Kidney (tissue), 14 donors: ENCODE measurements around the gene FLT1. TPM values are rescaled to one million over a fixed set of nuclear protein-coding genes. Genes with fewer than 3 reads are reported as not detected.

Experiments used
- DNase-seq, 5 donors: peaks; one replicate each; pipeline ENCODE4 v3.0.0-alpha.2; 2013 to 2020
- FAIRE-seq: peaks from 2 replicates; lab custom pipeline; 2012; peaks lifted over from hg19 to GRCh38; lab: Jason Lieb, UNC
- H3K27ac ChIP-seq, 2 donors: one replicate each; pipeline ENCODE4 v1.7.0; 2013; ENCODE audit warnings: low read depth in 2 of 2, low read length in 2 of 2, inconsistent platforms in 1 of 2
- H3K27me3 ChIP-seq: one replicate; pipeline ENCODE4 v1.7.1; 2013; ENCODE audit warnings: low read length, inconsistent platforms; ENCODE audit not compliant: control insufficient read depth, insufficient read depth
- H3K36me3 ChIP-seq, 3 donors: one replicate each; pipeline versions ENCODE4 v1.7.0 to v1.7.1; 2013; ENCODE audit warnings: low read length in 3 of 3, control low read depth in 1 of 3, inconsistent platforms in 1 of 3; ENCODE audit not compliant: insufficient read depth in 3 of 3, control insufficient read depth in 2 of 3
- H3K4me1 ChIP-seq, 3 donors: one replicate each; pipeline versions ENCODE4 v1.7.0 to v1.7.1; 2013; ENCODE audit warnings: low read length in 3 of 3, inconsistent platforms in 1 of 3, low read depth in 1 of 3; ENCODE audit not compliant: control insufficient read depth in 2 of 3, insufficient read depth in 2 of 3
- H3K4me3 ChIP-seq, 3 donors: one replicate each; pipeline versions ENCODE4 v1.7.0 to v1.8.1; 2013; ENCODE audit warnings: low read length in 3 of 3, control low read depth in 1 of 3, inconsistent platforms in 1 of 3
- H3K9ac ChIP-seq, 3 donors: one replicate each; pipeline versions ENCODE4 v1.7.0 to v1.7.1; 2013; ENCODE audit warnings: low read length in 3 of 3, control low read depth in 1 of 3, inconsistent platforms in 1 of 3
- H3K9me3 ChIP-seq, 3 donors: one replicate each; pipeline versions ENCODE4 v1.7.0 to v1.7.1; 2013; ENCODE audit warnings: low read length in 3 of 3, control low read depth in 1 of 3, inconsistent platforms in 1 of 3; ENCODE audit not compliant: control insufficient read depth in 2 of 3, insufficient read depth in 1 of 3
- CTCF ChIP-seq: IDR thresholded peaks from 3 replicates; pipeline ENCODE4 v1.5.1; 2012; ENCODE audit warnings: mild to moderate bottlenecking, moderate library complexity, borderline replicate concordance; ENCODE audit not compliant: insufficient read depth; ENCODE audit errors: extremely low read depth
- intact Hi-C: fragments of 100-400 bp; cut with DNase I; formaldehyde crosslinking; loops from one replicate; pipeline ENCODE4 v1.11.1; 2022
- polyA plus RNA-seq: library from polyadenylated mRNA; stranded (reverse); fragments of 350-450 nt; fragmentation: Illumina TruSeq; extraction: RNeasy Lipid Tissue Mini Kit (QIAGEN cat#74804); gene quantifications from one replicate; pipeline ENCODE4 v1.2.3, GENCODE V29; 2014; ENCODE audit warnings: low read depth, low replicate concordance; ENCODE audit not compliant: insufficient read depth
- total RNA-seq: library from RNA; stranded (reverse); fragmentation: NEBNext Ultra II Directional; extraction: Animal tissue kit (Norgen Biotek cat#: 25700); gene quantifications from one replicate; pipeline ENCODE4 v1.2.1, GENCODE V29; 2021
- donor health status: control.
- donor health status: control.
- donor health status: control.
- donor health status: control.
- donor health status: control.
- donor health status: DM: yes; HTN: yes; CAD: no.
- donor health status: Normal renal cell carcinoma (clear cell type).

FLT1 gene
- total and polyA plus RNA-seq, 2 donors from 2014 or later: 17.2 to 45.7 TPM

GRCh38 chr13:28531845-28532387 is 37.0 kb upstream of the FLT1 start:
- intact Hi-C loops: no loop called here
- Histone ChIP-seq H3K4me3 (peak overlapping the region; percentile 29 to 68 (median 58)), H3K4me1 (peaks cover 4 to 13% (median 6%) of the 10 kb centered on the region in 3 donors), H3K36me3 (no peaks in the 10 kb centered on the region), H3K27ac (peak overlapping the region; percentile 52 to 69), H3K27me3 (peaks cover 18% of the 10 kb centered on the region), H3K9ac (peak overlapping the region in 2 of 3 donors; percentile 66 to 68), H3K9me3 (peaks cover 0 to 2% (median 0%) of the 10 kb centered on the region in 3 donors)
- no peak for FAIRE-seq
- DNase-seq: peak in 3 of 5 donors; percentile 11 to 59 (median 31)
- no peak for TF ChIP-seq CTCF

GRCh38 chr13:28531077-28531844 is 36.3 kb upstream of the FLT1 start:
- H3K9me3 ChIP-seq: peaks cover 0 to 2% (median 0%) of the 10 kb centered on the region in 3 donors
- peak overlapping the region in 2 of 3 donors; percentile 66 to 68 for H3K9ac ChIP-seq
- peaks cover 18% of the 10 kb centered on the region for H3K27me3 ChIP-seq
- DNase-seq (peak; percentile 66 to 81 (median 76)), FAIRE-seq (no peak)
- no peaks in the 10 kb centered on the region for H3K36me3 ChIP-seq
- intact Hi-C loops: no loop called here
- peak overlapping the region; percentile 29 to 68 (median 58) for H3K4me3 ChIP-seq
- peak overlapping the region; percentile 52 to 69 for H3K27ac ChIP-seq
- H3K4me1 ChIP-seq: peaks cover 4 to 13% (median 6%) of the 10 kb centered on the region in 3 donors
- TF ChIP-seq CTCF: no peak

- H3K4me1 ChIP-seq: peaks cover 4 to 13% (median 6%) of the 10 kb centered on the region in 3 donors
- H3K4me3 ChIP-seq: peak overlapping the region in 2 of 3 donors; percentile 9 to 68
- DNase-seq (no peak), FAIRE-seq (no peak)
- no peaks in the 10 kb centered on the region for H3K36me3 ChIP-seq
- peaks cover 0 to 2% (median 0%) of the 10 kb centered on the region in 3 donors for H3K9me3 ChIP-seq
- no peak overlapping the region for H3K9ac ChIP-seq
- H3K27me3 ChIP-seq: peaks cover 18% of the 10 kb centered on the region
- peak overlapping the region in 1 of 2 donors; percentile 28 for H3K27ac ChIP-seq
- TF ChIP-seq CTCF: no peak
- intact Hi-C loops: no loop called here
Measured at GRCh38 chr13:28530729-28531076, 35.8 kb upstream of the FLT1 start.
